Glutamatergic neuron (in vitro differentiated cells): ENCODE results near the gene CCDC85C. TPM values are rescaled to one million over a fixed set of nuclear protein-coding genes. Genes with fewer than 3 reads are reported as not detected.

Source experiments
- DNase-seq: peaks from one replicate; pipeline ENCODE4 v3.0.0; 2022
- H3K27ac Mint-ChIP-seq: one replicate; pipeline ENCODE4 v1.8.0; 2020; ENCODE audit warnings: mild to moderate bottlenecking, mixed read lengths, inconsistent platforms; ENCODE audit not compliant: unreplicated experiment
- H3K27me3 Mint-ChIP-seq: one replicate; pipeline ENCODE4 v1.8.0; 2020; ENCODE audit warnings: mild to moderate bottlenecking, moderate library complexity, mixed read lengths, inconsistent platforms; ENCODE audit not compliant: unreplicated experiment
- H3K36me3 Mint-ChIP-seq: one replicate; pipeline ENCODE4 v1.8.0; 2020; ENCODE audit warnings: mild to moderate bottlenecking, mixed read lengths, inconsistent platforms; ENCODE audit not compliant: unreplicated experiment
- H3K4me1 Mint-ChIP-seq: one replicate; pipeline ENCODE4 v1.8.0; 2020; ENCODE audit warnings: mild to moderate bottlenecking, low read depth, mixed read lengths, inconsistent platforms; ENCODE audit not compliant: unreplicated experiment
- H3K4me3 Mint-ChIP-seq: one replicate; pipeline ENCODE4 v1.8.0; 2020; ENCODE audit warnings: mild to moderate bottlenecking, mixed read lengths, inconsistent platforms; ENCODE audit not compliant: unreplicated experiment
- H3K9me3 Mint-ChIP-seq: one replicate; pipeline ENCODE4 v1.8.0; 2020; ENCODE audit warnings: mild to moderate bottlenecking, moderate library complexity, mixed read lengths, inconsistent platforms; ENCODE audit not compliant: unreplicated experiment
- CTCF ChIP-seq: fragments of 200-600 bp; sonication (generic); IDR thresholded peaks from one replicate; pipeline ENCODE4 v1.5.0; 2021; ENCODE audit not compliant: partially characterized antibody, unreplicated experiment
- long read RNA-seq: library from polyadenylated mRNA; unstranded; transcript quantifications from one replicate; pipeline ENCODE4 v2.0.0, GENCODE V29; 2020; ENCODE audit not compliant: unreplicated experiment
- total RNA-seq: library from RNA; stranded (reverse); fragmentation: NEBNext Ultra II Directional; extraction: Animal tissue kit (Norgen Biotek cat#: 25700); gene quantifications from one replicate; pipeline ENCODE4 v1.2.1, GENCODE V29; 2021; ENCODE audit not compliant: unreplicated experiment

Gene CCDC85C
- 32.3 TPM for total RNA-seq
- long read RNA-seq, partial matches to known transcripts = 0 of 2 reads
- long read RNA-seq, other reads (novel, unspliced or antisense) = 2 of 2 reads

GRCh38 chr14:99603471-99604277, at the start of gene CCDC85C:
Gene CCDC85C (minus strand): TSS chr14:99604207. CDS start chr14:99603959, 248 bp downstream.
- H3K27ac Mint-ChIP-seq = peak within 1 kb of the TSS; percentile 98
- peak; percentile 67 for DNase-seq
- H3K4me1 Mint-ChIP-seq = peaks cover 38% of the 10 kb centered on the region
- no peak for TF ChIP-seq CTCF
- H3K9me3 Mint-ChIP-seq = peaks cover 12% of the 10 kb centered on the region
- H3K4me3 Mint-ChIP-seq = peak within 1 kb of the TSS; percentile 91
- H3K27me3 Mint-ChIP-seq = peaks cover 12% of the 10 kb centered on the region
- no peaks in the 10 kb centered on the region for H3K36me3 Mint-ChIP-seq

- Mint-ChIP-seq H3K27me3 (peaks cover 11% of the 10 kb centered on the region), H3K4me1 (no peaks in the 10 kb centered on the region), H3K27ac (no peak overlapping the region), H3K4me3 (no peak overlapping the region), H3K36me3 (no peaks in the 10 kb centered on the region), H3K9me3 (no peaks in the 10 kb centered on the region)
- no peak for DNase-seq
- no peak for TF ChIP-seq CTCF
Observed at GRCh38 chr14:99651953-99652746, 48.1 kb upstream of the CCDC85C start.

GRCh38 chr14:99650189-99650588, 46.2 kb upstream of the CCDC85C start:
- Mint-ChIP-seq H3K27ac (no peak overlapping the region), H3K4me1 (no peaks in the 10 kb centered on the region), H3K9me3 (no peaks in the 10 kb centered on the region), H3K4me3 (no peak overlapping the region), H3K27me3 (peaks cover 13% of the 10 kb centered on the region), H3K36me3 (no peaks in the 10 kb centered on the region)
- no peak for TF ChIP-seq CTCF
- no peak for DNase-seq

- no peak for TF ChIP-seq CTCF
- no peaks in the 10 kb centered on the region for H3K4me1 Mint-ChIP-seq
- no peak for DNase-seq
- no peaks in the 10 kb centered on the region for H3K36me3 Mint-ChIP-seq
- no peaks in the 10 kb centered on the region for H3K9me3 Mint-ChIP-seq
- no peak overlapping the region for H3K27ac Mint-ChIP-seq
- no peak overlapping the region for H3K4me3 Mint-ChIP-seq
- H3K27me3 Mint-ChIP-seq = peaks cover 13% of the 10 kb centered on the region
Observed at GRCh38 chr14:99649643-99650042, 45.6 kb upstream of the CCDC85C start.
